ENCODE results near the gene ABHD2.

ABHD2 gene

GRCh38 chr15:89098281-89098680, 10.0 kb downstream of the ABHD2 start:
- no peak for DNase-seq (ENCODE audit: low read depth in 3 of 3, low spot score in 1 of 3)

GRCh38 chr15:89099968-89100367, 11.7 kb downstream of the ABHD2 start:
- DNase-seq (ENCODE audit: low read depth in 3 of 3, low spot score in 1 of 3), result no peak

- no peak for DNase-seq (ENCODE audit: low read depth in 3 of 3, low spot score in 1 of 3)
Measured at GRCh38 chr15:89101302-89102193, 13.3 kb downstream of the ABHD2 start.

GRCh38 chr15:89103481-89104171, 15.4 kb downstream of the ABHD2 start:
- no peak for DNase-seq (ENCODE audit: low read depth in 3 of 3, low spot score in 1 of 3)

- DNase-seq (ENCODE audit: low read depth in 3 of 3, low spot score in 1 of 3), result no peak
Measured at GRCh38 chr15:89104172-89104564, 15.9 kb downstream of the ABHD2 start.

GRCh38 chr15:89105147-89105546, 16.9 kb downstream of the ABHD2 start:
- DNase-seq (ENCODE audit: low read depth in 3 of 3, low spot score in 1 of 3), result no peak

- no peak for DNase-seq (ENCODE audit: low read depth in 3 of 3, low spot score in 1 of 3)
Measured at GRCh38 chr15:89106200-89106599, 17.9 kb downstream of the ABHD2 start.

- no peak for DNase-seq (ENCODE audit: low read depth in 3 of 3, low spot score in 1 of 3)
Measured at GRCh38 chr15:89107984-89108383, 19.7 kb downstream of the ABHD2 start.

- DNase-seq (ENCODE audit: low read depth in 3 of 3, low spot score in 1 of 3), result no peak
Measured at GRCh38 chr15:89108835-89109234, 20.6 kb downstream of the ABHD2 start.

- DNase-seq (ENCODE audit: low read depth in 3 of 3, low spot score in 1 of 3), result no peak
Measured at GRCh38 chr15:89109238-89109637, 21.0 kb downstream of the ABHD2 start.

GRCh38 chr15:89110060-89110459, 21.8 kb downstream of the ABHD2 start:
- DNase-seq (ENCODE audit: low read depth in 3 of 3, low spot score in 1 of 3), result no peak

- no peak for DNase-seq (ENCODE audit: low read depth in 3 of 3, low spot score in 1 of 3)
Measured at GRCh38 chr15:89111352-89111751, 23.1 kb downstream of the ABHD2 start.

GRCh38 chr15:89111961-89112340, 23.7 kb downstream of the ABHD2 start:
- no peak for DNase-seq (ENCODE audit: low read depth in 3 of 3, low spot score in 1 of 3)

GRCh38 chr15:89112341-89112971, 24.2 kb downstream of the ABHD2 start:
- no peak for DNase-seq (ENCODE audit: low read depth in 3 of 3, low spot score in 1 of 3)

- no peak for DNase-seq (ENCODE audit: low read depth in 3 of 3, low spot score in 1 of 3)
Measured at GRCh38 chr15:89113296-89114024, 25.2 kb downstream of the ABHD2 start.

- no peak for DNase-seq (ENCODE audit: low read depth in 3 of 3, low spot score in 1 of 3)
Measured at GRCh38 chr15:89114990-89115389, 26.7 kb downstream of the ABHD2 start.

- DNase-seq (ENCODE audit: low read depth in 3 of 3, low spot score in 1 of 3), result no peak
Measured at GRCh38 chr15:89115547-89115946, 27.3 kb downstream of the ABHD2 start.

GRCh38 chr15:89116404-89116803, 28.1 kb downstream of the ABHD2 start:
- no peak for DNase-seq (ENCODE audit: low read depth in 3 of 3, low spot score in 1 of 3)

GRCh38 chr15:89117790-89118189, 29.5 kb downstream of the ABHD2 start:
- no peak for DNase-seq (ENCODE audit: low read depth in 3 of 3, low spot score in 1 of 3)

- no peak for DNase-seq (ENCODE audit: low read depth in 3 of 3, low spot score in 1 of 3)
Measured at GRCh38 chr15:89118481-89118989, 30.3 kb downstream of the ABHD2 start.

Measured in stimulated activated CD4-positive, alpha-beta T cell treated with anti-CD3 and anti-CD28 coated beads, TNF-alpha, amount 100 ng/mL, for 1 hour (primary cell).